HG03442 (cell line): ENCODE measurements around the gene C16orf82.

ENCODE experiments used
- ATAC-seq: cut with Tn5 transposase; IDR thresholded peaks from one replicate; pipeline ENCODE4 v1.9.1; 2021; ENCODE audit warnings: mild to moderate bottlenecking, moderate library complexity; ENCODE audit not compliant: unreplicated experiment

C16orf82 gene

GRCh38 chr16:27066668-27067537, at the start of gene C16orf82:
TSS of gene C16orf82 (plus strand) at chr16:27066927.
- ATAC-seq, result no peak

GRCh38 chr16:27020031-27020430, 46.7 kb upstream of the C16orf82 start:
- no peak for ATAC-seq

GRCh38 chr16:27024010-27024409, 42.7 kb upstream of the C16orf82 start:
- ATAC-seq, result no peak

- no peak for ATAC-seq
These were observed 41.1 kb upstream of the C16orf82 start for GRCh38 chr16:27025581-27025980.

- ATAC-seq, result no peak
These were observed 38.8 kb upstream of the C16orf82 start for GRCh38 chr16:27027971-27028370.

- no peak for ATAC-seq
These were observed 38.1 kb upstream of the C16orf82 start for GRCh38 chr16:27028591-27029110.

- no peak for ATAC-seq
These were observed 37.2 kb upstream of the C16orf82 start for GRCh38 chr16:27029525-27029924.

GRCh38 chr16:27033281-27033979, 33.3 kb upstream of the C16orf82 start:
- no peak for ATAC-seq

GRCh38 chr16:27040732-27041131, 26.0 kb upstream of the C16orf82 start:
- ATAC-seq, result no peak

- ATAC-seq, result no peak
These were observed 19.7 kb upstream of the C16orf82 start for GRCh38 chr16:27046958-27047518.

- no peak for ATAC-seq
These were observed 18.4 kb upstream of the C16orf82 start for GRCh38 chr16:27048316-27048715.

- ATAC-seq, result no peak
These were observed 17.6 kb upstream of the C16orf82 start for GRCh38 chr16:27049117-27049516.

GRCh38 chr16:27052007-27052406, 14.7 kb upstream of the C16orf82 start:
- no peak for ATAC-seq

GRCh38 chr16:27053996-27054395, 12.7 kb upstream of the C16orf82 start:
- no peak for ATAC-seq

GRCh38 chr16:27058299-27058698, 8.4 kb upstream of the C16orf82 start:
- no peak for ATAC-seq

GRCh38 chr16:27070776-27071175, 4.0 kb downstream of the C16orf82 start:
- ATAC-seq, result no peak

- no peak for ATAC-seq
These were observed 7.0 kb downstream of the C16orf82 start for GRCh38 chr16:27073733-27074132.

GRCh38 chr16:27080895-27081294, 14.2 kb downstream of the C16orf82 start:
- ATAC-seq, result no peak

- no peak for ATAC-seq
These were observed 17.1 kb downstream of the C16orf82 start for GRCh38 chr16:27083861-27084261.

GRCh38 chr16:27084307-27085028, 17.7 kb downstream of the C16orf82 start:
- no peak for ATAC-seq

GRCh38 chr16:27085182-27085581, 18.5 kb downstream of the C16orf82 start:
- no peak for ATAC-seq
